Gastrocnemius medialis (tissue), 4 donors: ENCODE data around the gene C16orf87.

Experiments
- CTCF ChIP-seq, 5 experiments: fragments of 450-650 bp in 3 of 5; fragments of 200-600 bp in 2 of 5; sonication (generic) in 2 of 5; IDR thresholded peaks in 4 of 5; conservative IDR thresholded peaks in 1 of 5; 1 replicate in 4 of 5; 2 replicates in 1 of 5; pipeline ENCODE4 v1.5.1; 2016 to 2019; ENCODE audit warnings: antibody characterized with exemption in 5 of 5, mild to moderate bottlenecking in 3 of 5, moderate library complexity in 3 of 5
- POLR2A ChIP-seq, 2 donors: fragments of 450-650 bp; IDR thresholded peaks; one replicate each; pipeline ENCODE4 v1.6.1; 2017; ENCODE audit warnings: antibody characterized with exemption in 2 of 2, mild to moderate bottlenecking in 2 of 2, moderate library complexity in 2 of 2

- no peak for TF ChIP-seq CTCF (IDR thresholded peaks at IDR 0.05 in 4 of 5, conservative IDR thresholded peaks at IDR 0.05 in 1 of 5)
- TF ChIP-seq POLR2A (IDR thresholded peaks at IDR 0.05) = no peak
Measured at GRCh38 chr16:46751381-46751780, 79.6 kb downstream of the C16orf87 start.
